ENCODE data around the gene TMEM156. TPM values are rescaled to one million over a fixed set of nuclear protein-coding genes. Genes with fewer than 3 reads are reported as not detected.

Gene TMEM156
- polyA plus RNA-seq, 3 donors: 0.31 to 1.1 (median 0.43) TPM

DNA sequence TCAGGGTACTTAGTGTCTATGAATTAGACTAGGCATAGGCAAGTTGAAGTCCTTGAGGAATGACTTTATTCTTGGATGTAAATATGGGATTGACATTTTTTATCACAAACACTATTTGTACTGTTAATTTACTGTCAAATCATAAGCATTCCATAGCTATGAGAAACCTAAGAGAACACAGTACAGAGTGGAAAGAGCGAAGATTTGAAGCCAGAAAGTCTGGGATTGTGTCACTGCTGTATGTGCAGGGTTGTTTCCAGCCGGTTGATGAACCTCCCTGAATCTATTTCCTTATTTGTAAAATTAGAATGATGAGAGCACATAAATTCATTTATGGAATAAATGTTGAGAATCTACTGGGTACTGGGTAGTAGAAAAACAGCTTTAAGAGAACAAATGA is 15.5 kb upstream of the TMEM156 start:
- Histone ChIP-seq H4K20me1 (ENCODE audit: insufficient read depth, low read length) (peaks cover 61% of the 10 kb centered on the region), H3K27me3 (ENCODE audit: control insufficient read depth in 2 of 2, insufficient read depth in 2 of 2, low read length in 2 of 2) (no peaks in the 10 kb centered on the region), H3K9me3 (replicated peaks in 1 of 2; ENCODE audit: control insufficient read depth in 1 of 2, insufficient read depth in 1 of 2, low read length in 2 of 2) (no peaks in the 10 kb centered on the region), H3K79me2 (ENCODE audit: insufficient read depth, low read length) (peaks cover 13% of the 10 kb centered on the region), H3K27ac (ENCODE audit: low read depth in 1 of 2, low read length in 2 of 2) (no peak overlapping the region), H3K4me3 (replicated peaks in 1 of 3; ENCODE audit: low read depth in 2 of 3, low read length in 3 of 3) (no peak overlapping the region), H3K4me1 (ENCODE audit: control insufficient read depth in 1 of 2, insufficient read depth in 2 of 2, low read length in 2 of 2) (peaks cover 35 to 47% of the 10 kb centered on the region in 2 donors), H3K4me2 (replicated peaks; ENCODE audit: extremely low read depth, low read length, poor library complexity, severe bottlenecking) (no peak overlapping the region), H2AFZ (ENCODE audit: insufficient read depth, low read depth, low read length, poor library complexity, severe bottlenecking) (no peak overlapping the region), H3K9ac (ENCODE audit: insufficient read depth, low read length, poor library complexity, severe bottlenecking) (no peak overlapping the region), H3K36me3 (replicated peaks in 1 of 2; ENCODE audit: control insufficient read depth in 1 of 2, insufficient read depth in 2 of 2, low read length in 2 of 2) (no peaks in the 10 kb centered on the region)
- peaks cover 4 to 5% of the 10 kb centered on the region in 2 donors for H3K36me3 Mint-ChIP-seq
- peaks cover 50% of the 10 kb centered on the region for H3K4me1 Mint-ChIP-seq
- H3K27me3 Mint-ChIP-seq (ENCODE audit: low read depth in 3 of 3): no peaks in the 10 kb centered on the region
- no CpG with 5 or more reads among the region's 2 CpGs for WGBS (ENCODE audit: insufficient coverage)
- no peak overlapping the region for H3K4me3 Mint-ChIP-seq
- intact Hi-C loops (cut with micrococcal nuclease): loop anchor here in 1 of 2 donors (10.0 kb wide), 1 partner anchor 63 kb away; no protein-coding TSS in a partner anchor
- no peak overlapping the region for H3K27ac Mint-ChIP-seq
- H3K9me3 Mint-ChIP-seq: no peaks in the 10 kb centered on the region
- TF ChIP-seq, protein P1, sequence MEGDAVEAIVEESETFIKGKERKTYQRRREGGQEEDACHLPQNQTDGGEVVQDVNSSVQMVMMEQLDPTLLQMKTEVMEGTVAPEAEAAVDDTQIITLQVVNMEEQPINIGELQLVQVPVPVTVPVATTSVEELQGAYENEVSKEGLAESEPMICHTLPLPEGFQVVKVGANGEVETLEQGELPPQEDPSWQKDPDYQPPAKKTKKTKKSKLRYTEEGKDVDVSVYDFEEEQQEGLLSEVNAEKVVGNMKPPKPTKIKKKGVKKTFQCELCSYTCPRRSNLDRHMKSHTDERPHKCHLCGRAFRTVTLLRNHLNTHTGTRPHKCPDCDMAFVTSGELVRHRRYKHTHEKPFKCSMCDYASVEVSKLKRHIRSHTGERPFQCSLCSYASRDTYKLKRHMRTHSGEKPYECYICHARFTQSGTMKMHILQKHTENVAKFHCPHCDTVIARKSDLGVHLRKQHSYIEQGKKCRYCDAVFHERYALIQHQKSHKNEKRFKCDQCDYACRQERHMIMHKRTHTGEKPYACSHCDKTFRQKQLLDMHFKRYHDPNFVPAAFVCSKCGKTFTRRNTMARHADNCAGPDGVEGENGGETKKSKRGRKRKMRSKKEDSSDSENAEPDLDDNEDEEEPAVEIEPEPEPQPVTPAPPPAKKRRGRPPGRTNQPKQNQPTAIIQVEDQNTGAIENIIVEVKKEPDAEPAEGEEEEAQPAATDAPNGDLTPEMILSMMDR (IDR thresholded peaks at IDR 0.05): no peak
- no peak for DNase-seq

DNA sequence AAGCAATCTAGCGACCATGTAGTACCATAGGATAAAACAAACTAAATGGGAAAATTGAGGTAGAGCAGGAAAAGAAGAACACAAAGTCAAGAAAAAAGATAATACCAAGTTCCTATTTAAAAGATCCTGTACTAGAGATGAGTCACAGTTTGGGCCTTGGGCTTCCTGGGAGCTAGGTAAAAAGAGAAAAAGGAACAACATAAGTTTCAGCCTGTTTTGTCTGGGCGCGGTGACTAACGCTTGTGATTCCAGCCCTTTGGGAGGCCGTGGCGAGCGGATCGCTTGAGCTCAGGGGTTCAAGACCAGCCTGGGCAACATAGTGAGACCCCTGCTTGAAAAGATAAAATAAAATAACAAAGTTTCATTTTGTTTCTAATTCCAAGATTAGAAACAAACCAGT is 14.0 kb upstream of the TMEM156 start:
- H4K20me1 ChIP-seq (ENCODE audit: insufficient read depth, low read length): peaks cover 48% of the 10 kb centered on the region
- H3K4me2 ChIP-seq (replicated peaks; ENCODE audit: extremely low read depth, low read length, poor library complexity, severe bottlenecking): peak overlapping the region; percentile 90
- TF ChIP-seq, protein P1 (IDR thresholded peaks at IDR 0.05): no peak
- Mint-ChIP-seq H3K27ac (peak overlapping the region; percentile 90 to 96 (median 94)), H3K36me3 (peaks cover 4 to 5% of the 10 kb centered on the region in 2 donors), H3K4me3 (peak overlapping the region; percentile 89 to 93), H3K27me3 (ENCODE audit: low read depth in 3 of 3) (no peaks in the 10 kb centered on the region), H3K4me1 (peaks cover 50% of the 10 kb centered on the region), H3K9me3 (no peaks in the 10 kb centered on the region)
- peak; percentile 76 to 91 (median 91) for DNase-seq
- WGBS (ENCODE audit: insufficient coverage): 7% methylated on average over 5 of the region's 8 CpGs
- intact Hi-C loops (cut with micrococcal nuclease): loop anchor here in 1 of 2 donors (10.0 kb wide), 1 partner anchor 61 kb away; no protein-coding TSS in a partner anchor
- no peaks in the 10 kb centered on the region for H3K9me3 ChIP-seq (replicated peaks in 1 of 2; ENCODE audit: control insufficient read depth in 1 of 2, insufficient read depth in 1 of 2, low read length in 2 of 2)
- H3K4me3 ChIP-seq (replicated peaks in 1 of 3; ENCODE audit: low read depth in 2 of 3, low read length in 3 of 3): peak overlapping the region in 2 of 3 experiments; percentile 87 to 98
- peaks cover 38 to 47% of the 10 kb centered on the region in 2 donors for H3K4me1 ChIP-seq (ENCODE audit: control insufficient read depth in 1 of 2, insufficient read depth in 2 of 2, low read length in 2 of 2)
- H3K27me3 ChIP-seq (ENCODE audit: control insufficient read depth in 2 of 2, insufficient read depth in 2 of 2, low read length in 2 of 2): no peaks in the 10 kb centered on the region
- no peak overlapping the region for H2AFZ ChIP-seq (ENCODE audit: insufficient read depth, low read depth, low read length, poor library complexity, severe bottlenecking)
- H3K36me3 ChIP-seq (replicated peaks in 1 of 2; ENCODE audit: control insufficient read depth in 1 of 2, insufficient read depth in 2 of 2, low read length in 2 of 2): no peaks in the 10 kb centered on the region
- peak overlapping the region; percentile 20 to 81 for H3K27ac ChIP-seq (ENCODE audit: low read depth in 1 of 2, low read length in 2 of 2)
- H3K79me2 ChIP-seq (ENCODE audit: insufficient read depth, low read length): peaks cover 3% of the 10 kb centered on the region
- no peak overlapping the region for H3K9ac ChIP-seq (ENCODE audit: insufficient read depth, low read length, poor library complexity, severe bottlenecking)

All from CD14-positive monocyte (primary cell).